ENCODE data around the gene C9. TPM values are rescaled to one million over a fixed set of nuclear protein-coding genes. Genes with fewer than 3 reads are reported as not detected.

Gene C9
- total RNA-seq, 4 donors from 2014 or later = not detected

DNA sequence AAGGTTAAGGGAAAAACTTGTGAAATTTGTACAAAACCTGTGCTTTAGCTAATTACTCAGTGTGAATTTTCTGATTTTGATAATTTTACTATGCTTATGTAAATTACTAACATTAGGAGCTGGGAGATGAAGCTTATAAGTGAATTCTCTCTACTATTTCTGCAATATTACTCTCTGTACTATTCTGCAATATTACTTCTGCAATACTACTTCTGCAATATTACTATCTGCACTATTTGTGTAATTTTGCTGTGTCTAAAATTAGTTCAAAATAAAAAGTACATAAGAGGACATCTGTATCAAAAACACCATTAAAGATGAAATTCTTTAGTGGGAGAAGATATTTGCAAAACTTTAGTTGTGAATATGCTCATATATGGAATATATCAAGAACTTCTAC lies 62.9 kb downstream of the C9 start:
- Histone ChIP-seq H3K4me1 (no peaks in the 10 kb centered on the region), H3K27ac (no peak overlapping the region), H3K27me3 (no peaks in the 10 kb centered on the region), H3K36me3 (no peaks in the 10 kb centered on the region), H3K4me3 (no peak overlapping the region), H3K9me3 (peaks cover 6 to 17% of the 10 kb centered on the region in 2 donors)
- intact Hi-C loops (cut with DNase I; ENCODE audit: low total_unique reads) (no loop called here), in situ Hi-C loops (cut with MboI; ENCODE audit: low pct_ligation_motif_present in 1 of 4, low pct_unique_long_range_greater_than_20kb in 1 of 4, low sequenced_read_pairs in 3 of 4) (no loop called here)
- TF ChIP-seq POLR2A (IDR thresholded peaks at IDR 0.05) (no peak), EP300 (IDR thresholded peaks at IDR 0.05; ENCODE audit: low read depth) (no peak), POLR2AphosphoS5 (IDR thresholded peaks at IDR 0.05) (no peak)
- TF ChIP-seq, protein P1, sequence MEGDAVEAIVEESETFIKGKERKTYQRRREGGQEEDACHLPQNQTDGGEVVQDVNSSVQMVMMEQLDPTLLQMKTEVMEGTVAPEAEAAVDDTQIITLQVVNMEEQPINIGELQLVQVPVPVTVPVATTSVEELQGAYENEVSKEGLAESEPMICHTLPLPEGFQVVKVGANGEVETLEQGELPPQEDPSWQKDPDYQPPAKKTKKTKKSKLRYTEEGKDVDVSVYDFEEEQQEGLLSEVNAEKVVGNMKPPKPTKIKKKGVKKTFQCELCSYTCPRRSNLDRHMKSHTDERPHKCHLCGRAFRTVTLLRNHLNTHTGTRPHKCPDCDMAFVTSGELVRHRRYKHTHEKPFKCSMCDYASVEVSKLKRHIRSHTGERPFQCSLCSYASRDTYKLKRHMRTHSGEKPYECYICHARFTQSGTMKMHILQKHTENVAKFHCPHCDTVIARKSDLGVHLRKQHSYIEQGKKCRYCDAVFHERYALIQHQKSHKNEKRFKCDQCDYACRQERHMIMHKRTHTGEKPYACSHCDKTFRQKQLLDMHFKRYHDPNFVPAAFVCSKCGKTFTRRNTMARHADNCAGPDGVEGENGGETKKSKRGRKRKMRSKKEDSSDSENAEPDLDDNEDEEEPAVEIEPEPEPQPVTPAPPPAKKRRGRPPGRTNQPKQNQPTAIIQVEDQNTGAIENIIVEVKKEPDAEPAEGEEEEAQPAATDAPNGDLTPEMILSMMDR (IDR thresholded peaks at IDR 0.05) = no peak
- DNase-seq = no peak

DNA sequence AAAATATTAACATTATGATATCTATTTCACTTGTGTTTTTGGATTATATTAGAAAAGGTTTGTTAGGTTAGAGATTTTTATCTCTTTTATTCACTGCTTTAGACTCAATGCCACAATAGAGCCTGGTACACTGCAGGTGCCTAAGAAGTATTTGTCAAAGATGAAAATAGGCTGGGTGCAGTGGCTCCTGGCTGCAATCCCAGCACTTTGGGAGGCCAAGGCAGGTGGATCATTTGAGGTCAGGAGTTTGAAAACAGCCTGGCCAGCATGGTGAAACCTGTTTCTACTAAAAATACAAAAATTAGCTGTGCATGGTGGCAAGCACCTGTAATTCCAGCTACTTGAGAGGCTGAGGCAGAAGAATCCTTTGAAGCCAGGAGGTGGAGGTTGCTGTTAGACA lies 64.3 kb downstream of the C9 start:
- intact Hi-C loops (cut with DNase I; ENCODE audit: low total_unique reads) (no loop called here), in situ Hi-C loops (cut with MboI; ENCODE audit: low pct_ligation_motif_present in 1 of 4, low pct_unique_long_range_greater_than_20kb in 1 of 4, low sequenced_read_pairs in 3 of 4) (loop anchor here in 1 of 4 donors (25.0 kb wide), 1 partner anchor 163 kb away; no protein-coding TSS in a partner anchor)
- H3K27me3 ChIP-seq = no peaks in the 10 kb centered on the region
- H3K27ac ChIP-seq = no peak overlapping the region
- TF ChIP-seq POLR2AphosphoS5 (IDR thresholded peaks at IDR 0.05) (no peak), POLR2A (IDR thresholded peaks at IDR 0.05) (no peak), EP300 (IDR thresholded peaks at IDR 0.05; ENCODE audit: low read depth) (no peak)
- TF ChIP-seq, protein P1 (IDR thresholded peaks at IDR 0.05) = no peak
- H3K36me3 ChIP-seq = no peaks in the 10 kb centered on the region
- H3K4me3 ChIP-seq = no peak overlapping the region
- DNase-seq = no peak
- no peaks in the 10 kb centered on the region for H3K4me1 ChIP-seq
- H3K9me3 ChIP-seq = peaks cover 6 to 17% of the 10 kb centered on the region in 2 donors

DNA sequence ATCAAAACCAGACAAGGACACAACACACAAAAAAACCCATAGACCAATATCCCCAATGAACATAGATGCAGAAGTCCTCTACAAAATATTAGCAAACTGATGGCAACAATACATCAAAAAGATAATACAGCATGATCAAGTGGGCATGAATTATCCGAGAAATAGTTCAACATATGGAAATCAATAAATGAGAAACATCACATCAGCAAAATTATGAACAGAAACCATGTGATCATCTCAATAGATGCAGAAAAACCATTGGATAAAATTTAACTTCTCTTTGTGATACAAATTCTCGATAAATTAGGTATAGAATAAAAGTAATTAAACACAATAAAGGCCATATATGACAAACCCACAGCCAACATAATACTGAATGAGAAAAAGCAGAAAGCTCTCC lies 69.6 kb downstream of the C9 start:
- Histone ChIP-seq H3K9me3 (peaks cover 6 to 20% of the 10 kb centered on the region in 2 donors), H3K4me3 (no peak overlapping the region), H3K36me3 (no peaks in the 10 kb centered on the region), H3K27ac (no peak overlapping the region), H3K27me3 (no peaks in the 10 kb centered on the region), H3K4me1 (no peaks in the 10 kb centered on the region)
- no peak for DNase-seq
- WGBS, 2 donors (ENCODE audit: low coverage in 1 of 2) = 61 to 91% methylated on average over 2 of the region's 2 CpGs
- in situ Hi-C loops (cut with MboI; ENCODE audit: low pct_ligation_motif_present in 1 of 4, low pct_unique_long_range_greater_than_20kb in 1 of 4, low sequenced_read_pairs in 3 of 4) (loop anchor here in 1 of 4 donors (25.0 kb wide), 1 partner anchor 157 kb away; no protein-coding TSS in a partner anchor), intact Hi-C loops (cut with DNase I; ENCODE audit: low total_unique reads) (no loop called here)
- no peak for TF ChIP-seq POLR2A (IDR thresholded peaks at IDR 0.05)
- TF ChIP-seq, protein P1 (IDR thresholded peaks at IDR 0.05) = no peak
- TF ChIP-seq EP300 (IDR thresholded peaks at IDR 0.05; ENCODE audit: low read depth) = no peak
- no peak for TF ChIP-seq POLR2AphosphoS5 (IDR thresholded peaks at IDR 0.05)

DNA sequence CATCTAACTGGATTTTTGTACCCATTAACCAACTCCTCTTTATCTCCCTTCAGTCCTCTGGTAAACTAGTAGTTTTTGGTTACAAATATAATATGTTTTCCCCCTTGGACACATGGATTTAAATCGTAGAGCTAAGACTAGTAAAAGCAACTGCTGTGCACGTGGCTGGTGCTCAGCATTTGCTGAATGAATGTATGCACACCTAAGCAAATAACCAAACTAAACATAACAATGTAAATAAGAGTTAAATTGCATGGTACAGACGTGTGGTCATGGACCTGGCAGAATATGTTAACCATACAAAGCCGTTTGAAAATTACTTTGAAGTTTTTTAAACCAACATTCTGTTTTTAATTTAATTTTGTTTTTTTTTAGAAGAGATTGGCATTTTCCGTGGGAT lies 79.7 kb downstream of the C9 start:
- intact Hi-C loops (cut with DNase I; ENCODE audit: low total_unique reads) = loop anchor here (10.0 kb wide), 1 partner anchor 70 kb away; the partner anchor contains the start of gene FYB1
- 32 to 38% methylated on average over 5 of the region's 5 CpGs for WGBS, 2 donors (ENCODE audit: low coverage in 1 of 2)

More for the DNA sequence above, 79.7 kb downstream of the C9 start:
- DNase-seq = no peak
- Histone ChIP-seq H3K27ac (no peak overlapping the region), H3K9me3 (no peaks in the 10 kb centered on the region), H3K4me3 (no peak overlapping the region), H3K36me3 (no peaks in the 10 kb centered on the region), H3K27me3 (no peaks in the 10 kb centered on the region), H3K4me1 (peaks cover 0 to 7% (median 0%) of the 10 kb centered on the region in 4 donors)
- in situ Hi-C loops (cut with MboI; ENCODE audit: low pct_ligation_motif_present in 1 of 4, low pct_unique_long_range_greater_than_20kb in 1 of 4, low sequenced_read_pairs in 3 of 4) = loop anchor here in 2 of 4 donors (5.0 to 25.0 kb wide), 3 partner anchors 67 to 147 kb away; partner anchors contain the start of gene FYB1 (in 2 of the 2)
- TF ChIP-seq POLR2A (IDR thresholded peaks at IDR 0.05) = no peak
- TF ChIP-seq, protein P1 (IDR thresholded peaks at IDR 0.05) = no peak

All from transverse colon (tissue), 4 donors.